HG02970 (cell line): ENCODE results near the gene SMYD4.
"Not testable (repeated sequence)": the region's sequence is repeated elsewhere in the genome, so short reads cannot be mapped to it uniquely, and the experiment has no call there.

ENCODE experiments used
- ATAC-seq: cut with Tn5 transposase; IDR thresholded peaks from one replicate; pipeline ENCODE4 v1.9.1; 2021; ENCODE audit warnings: mild to moderate bottlenecking, moderate library complexity, moderate number of reproducible peaks; ENCODE audit not compliant: unreplicated experiment, low FRiP score

The SMYD4 gene

GRCh38 chr17:1834380-1835149, 4.9 kb upstream of the SMYD4 start:
- peak; percentile 56 for ATAC-seq

- no peak for ATAC-seq
Observed at GRCh38 chr17:1830288-1830687, 586 bp upstream of the SMYD4 start.

- no peak for ATAC-seq
Observed at GRCh38 chr17:1829216-1829591, 498 bp downstream of the SMYD4 start.

GRCh38 chr17:1820528-1821252, 9.0 kb downstream of the SMYD4 start:
- ATAC-seq, result no peak

- ATAC-seq, result no peak
Observed at GRCh38 chr17:1813088-1813487, 16.6 kb downstream of the SMYD4 start.

- ATAC-seq, result no peak
Observed at GRCh38 chr17:1810450-1811103, 19.1 kb downstream of the SMYD4 start.

- ATAC-seq, result not testable (repeated sequence)
Observed at GRCh38 chr17:1809815-1810214, 19.9 kb downstream of the SMYD4 start.

- ATAC-seq, result no peak
Observed at GRCh38 chr17:1808644-1809043, 21.1 kb downstream of the SMYD4 start.

GRCh38 chr17:1807890-1808289, 21.8 kb downstream of the SMYD4 start:
- ATAC-seq, result no peak

GRCh38 chr17:1803280-1803679, 26.4 kb downstream of the SMYD4 start:
- ATAC-seq, result no peak

GRCh38 chr17:1802429-1802828, 27.3 kb downstream of the SMYD4 start:
- no peak for ATAC-seq

GRCh38 chr17:1800712-1801111, 29.0 kb downstream of the SMYD4 start:
- ATAC-seq, result no peak

- ATAC-seq, result no peak
Observed at GRCh38 chr17:1800240-1800639, 29.5 kb downstream of the SMYD4 start.

- ATAC-seq, result not testable (repeated sequence)
Observed at GRCh38 chr17:1797846-1798245, 31.9 kb downstream of the SMYD4 start.

GRCh38 chr17:1797323-1797722, 32.4 kb downstream of the SMYD4 start:
- ATAC-seq, result no peak

- no peak for ATAC-seq
Observed at GRCh38 chr17:1796800-1797199, 32.9 kb downstream of the SMYD4 start.

- no peak for ATAC-seq
Observed at GRCh38 chr17:1793447-1793806, 36.3 kb downstream of the SMYD4 start.

- ATAC-seq, result no peak
Observed at GRCh38 chr17:1792495-1793446, 36.9 kb downstream of the SMYD4 start.

GRCh38 chr17:1789936-1790335, 39.8 kb downstream of the SMYD4 start:
- no peak for ATAC-seq

GRCh38 chr17:1787301-1787902, 42.3 kb downstream of the SMYD4 start:
- ATAC-seq, result no peak
